HG03064 (cell line): Measurements from ENCODE around the gene SAA1.
A peak's percentile ranks its signal among the peaks of the same experiment; 100 is the strongest.
"Not testable (repeated sequence)": the region's sequence is repeated elsewhere in the genome, so short reads cannot be mapped to it uniquely, and the experiment has no call there.

Source experiments
- ATAC-seq: cut with Tn5 transposase; IDR thresholded peaks from one replicate; pipeline ENCODE4 v1.9.1; 2021; ENCODE audit warnings: low read depth; ENCODE audit not compliant: unreplicated experiment

The SAA1 gene

GRCh38 chr11:18265949-18266348 lies at the start of gene SAA1:
Gene SAA1 (plus strand): TSS chr11:18266264. CDS start chr11:18266888, 624 bp downstream.
- no peak for ATAC-seq

GRCh38 chr11:18221274-18221876 lies 44.7 kb upstream of the SAA1 start:
- ATAC-seq, result no peak

- ATAC-seq, result no peak
These were observed 43.1 kb upstream of the SAA1 start for GRCh38 chr11:18222814-18223421.

GRCh38 chr11:18223591-18224387 lies 42.3 kb upstream of the SAA1 start:
- no peak for ATAC-seq

GRCh38 chr11:18225913-18226312 lies 40.2 kb upstream of the SAA1 start:
- ATAC-seq, result no peak

GRCh38 chr11:18229501-18229900 lies 36.6 kb upstream of the SAA1 start:
- ATAC-seq, result peak; percentile 83

- ATAC-seq, result no peak
These were observed 35.2 kb upstream of the SAA1 start for GRCh38 chr11:18230859-18231258.

GRCh38 chr11:18233912-18234311 lies 32.2 kb upstream of the SAA1 start:
- no peak for ATAC-seq

- ATAC-seq, result no peak
These were observed 30.4 kb upstream of the SAA1 start for GRCh38 chr11:18235394-18236334.

GRCh38 chr11:18236664-18237356 lies 29.3 kb upstream of the SAA1 start, which contains the start of gene SAA4:
Gene SAA4 (minus strand): TSS chr11:18236802. CDS start chr11:18235926, 876 bp downstream.
- no peak for ATAC-seq

GRCh38 chr11:18239655-18240054 lies 26.4 kb upstream of the SAA1 start:
- ATAC-seq, result no peak

GRCh38 chr11:18243783-18244362 lies 22.2 kb upstream of the SAA1 start:
- no peak for ATAC-seq

- no peak for ATAC-seq
These were observed 20.7 kb upstream of the SAA1 start for GRCh38 chr11:18245396-18245795.

- peak; percentile 81 for ATAC-seq
These were observed 19.5 kb upstream of the SAA1 start for GRCh38 chr11:18246379-18247190.

GRCh38 chr11:18247191-18247581 lies 18.9 kb upstream of the SAA1 start:
- ATAC-seq, result not testable (repeated sequence)

- no peak for ATAC-seq
These were observed 17.5 kb upstream of the SAA1 start, which contains the start of gene SAA2 for GRCh38 chr11:18248561-18248960. Gene SAA2 (minus strand): TSS chr11:18248668. CDS start chr11:18248011, 657 bp downstream.

- ATAC-seq, result no peak
These were observed 12.8 kb upstream of the SAA1 start for GRCh38 chr11:18253233-18253632.

- ATAC-seq, result no peak
These were observed 12.2 kb upstream of the SAA1 start for GRCh38 chr11:18253778-18254338.
